Femur (tissue), 1 donor: Measurements from ENCODE around the gene SH3PXD2B.
"Not testable (repeated sequence)": the region's sequence is repeated elsewhere in the genome, so short reads cannot be mapped to it uniquely, and the experiment has no call there.

ENCODE experiments used
- DNase-seq: peaks from one replicate; pipeline ENCODE4 v3.0.0-alpha.2; 2017

SH3PXD2B gene

GRCh38 chr5:172362755-172363154 lies 91.6 kb downstream of the SH3PXD2B start:
- no peak for DNase-seq

DNA sequence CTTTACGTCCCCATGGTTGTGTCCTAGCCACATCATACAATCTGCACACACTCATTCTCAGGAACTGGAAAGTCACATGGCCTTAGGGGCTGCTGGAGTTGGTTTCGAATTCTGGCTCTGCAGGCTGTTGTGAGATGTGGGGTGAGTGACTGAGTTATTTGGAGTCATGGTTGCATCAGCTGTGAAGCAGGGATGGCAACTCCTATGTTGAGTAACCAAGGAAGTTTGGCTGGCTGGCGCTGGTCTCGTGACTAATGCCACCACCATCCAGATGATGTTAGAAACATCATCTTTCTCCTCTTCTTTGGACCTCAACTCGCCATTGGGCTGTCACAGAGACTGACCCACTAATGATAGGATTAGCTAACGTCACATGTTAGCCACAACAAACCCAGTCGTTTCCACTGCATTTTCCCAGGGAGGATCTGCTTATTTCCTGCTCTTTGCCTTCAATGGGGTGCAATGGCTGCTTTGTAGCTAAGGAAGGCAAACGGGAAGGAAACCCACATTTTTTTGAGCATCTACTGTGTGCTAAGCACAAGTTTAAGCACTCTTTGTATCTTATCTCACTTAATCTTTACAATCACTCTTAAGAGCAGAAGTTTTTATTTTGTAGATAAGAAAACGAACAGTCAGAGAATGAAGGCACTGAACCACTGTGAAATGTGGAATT lies 92.6 kb downstream of the SH3PXD2B start:
- DNase-seq: no peak

- no peak for DNase-seq
Observed at GRCh38 chr5:172358345-172358744, 96.0 kb downstream of the SH3PXD2B start.

- DNase-seq: no peak
Observed at GRCh38 chr5:172356527-172356926, 97.8 kb downstream of the SH3PXD2B start.

- DNase-seq: no peak
Observed at GRCh38 chr5:172356047-172356446, 98.3 kb downstream of the SH3PXD2B start.

DNA sequence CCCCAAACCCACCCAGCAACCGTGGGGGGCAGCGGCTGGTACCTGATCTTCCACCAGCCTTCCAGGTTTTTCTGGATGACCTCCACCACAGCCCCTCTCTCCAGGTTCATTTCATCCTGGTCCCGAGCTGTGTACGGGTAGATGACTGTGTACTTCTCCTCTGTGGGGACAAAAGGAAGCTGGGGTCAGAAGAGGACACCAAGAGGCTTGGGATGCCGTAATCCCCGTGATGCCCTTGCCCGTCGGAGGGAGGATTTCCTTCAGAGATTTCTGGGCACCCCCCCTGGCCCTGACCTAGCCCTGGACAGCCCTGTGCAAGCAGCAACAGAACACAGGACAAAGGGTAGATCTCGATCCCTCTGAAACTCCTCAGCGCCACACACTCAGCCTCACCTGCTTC lies 100.5 kb downstream of the SH3PXD2B start:
- no peak for DNase-seq

- DNase-seq: no peak
Observed at GRCh38 chr5:172353271-172353812, 101.0 kb downstream of the SH3PXD2B start.

DNA sequence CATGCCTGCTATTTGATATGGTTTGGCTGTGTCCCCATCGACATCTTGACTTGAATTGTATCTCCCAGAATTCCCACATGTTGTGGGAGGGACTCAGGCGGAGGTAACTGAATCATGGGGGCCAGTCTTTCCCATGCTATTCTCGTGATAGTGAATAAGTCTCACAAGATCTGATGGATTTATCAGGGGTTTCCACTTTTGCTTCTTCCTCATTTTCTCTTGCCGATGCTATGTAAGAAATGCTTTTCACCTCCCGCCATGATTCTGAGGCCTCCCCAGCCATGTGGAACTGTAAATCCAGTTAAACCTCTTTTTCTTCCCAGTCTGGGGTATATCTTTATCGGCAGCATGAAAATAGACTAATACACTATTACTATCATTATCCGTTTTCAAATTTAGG lies 101.8 kb downstream of the SH3PXD2B start:
- DNase-seq: not testable (repeated sequence)

DNA sequence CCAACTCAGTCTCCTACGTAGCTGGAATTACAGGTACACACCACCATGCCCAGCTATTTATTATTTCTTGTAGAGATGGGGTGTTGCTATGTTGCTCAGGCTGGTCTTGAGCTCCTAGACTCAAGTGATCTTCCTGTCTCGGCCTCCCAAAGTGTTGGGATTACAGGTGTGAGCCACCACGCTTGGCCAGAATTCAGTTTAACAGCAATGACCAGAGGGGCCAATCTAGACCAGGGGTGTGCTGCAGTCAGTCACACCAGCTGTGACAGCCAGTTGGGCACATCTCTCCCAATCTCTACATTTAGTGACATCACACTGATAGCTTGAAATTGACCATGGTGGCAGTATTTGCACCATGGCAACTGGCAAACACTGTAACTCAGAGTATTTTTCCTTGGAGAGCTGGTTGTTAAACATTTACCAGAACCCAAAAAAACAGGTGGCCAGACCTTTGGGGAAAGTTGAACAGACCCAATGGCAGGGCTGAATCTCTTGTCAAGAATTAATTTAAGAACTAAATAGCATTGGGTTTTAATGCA lies 103.0 kb downstream of the SH3PXD2B start:
- no peak for DNase-seq

- DNase-seq: no peak
Observed at GRCh38 chr5:172350212-172351181, 103.8 kb downstream of the SH3PXD2B start.

- not testable (repeated sequence) for DNase-seq
Observed at GRCh38 chr5:172348733-172349132, 105.6 kb downstream of the SH3PXD2B start.

- no peak for DNase-seq
Observed at GRCh38 chr5:172348084-172348483, 106.2 kb downstream of the SH3PXD2B start.

GRCh38 chr5:172347496-172348052 lies 106.8 kb downstream of the SH3PXD2B start:
- no peak for DNase-seq

DNA sequence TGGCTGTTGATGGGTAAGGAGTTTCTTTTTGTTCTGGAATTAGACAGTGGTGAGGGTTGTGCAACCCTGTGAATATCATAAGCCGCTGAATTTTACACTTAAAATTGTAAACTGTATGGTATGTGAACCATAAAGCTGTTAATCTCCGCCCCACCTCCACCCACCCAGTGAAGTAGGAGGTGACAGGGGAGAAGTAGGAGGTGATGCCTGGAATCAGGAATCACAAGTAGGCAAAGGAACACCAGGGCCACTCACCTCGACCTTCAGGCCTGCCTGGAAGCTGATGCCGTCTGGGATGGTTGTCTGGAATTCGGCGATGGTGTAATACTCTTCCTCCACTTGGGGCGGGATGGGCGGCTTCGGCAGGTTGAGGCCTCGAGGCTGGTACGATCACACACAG lies 108.4 kb downstream of the SH3PXD2B start:
- no peak for DNase-seq

GRCh38 chr5:172344855-172345409 lies 109.4 kb downstream of the SH3PXD2B start:
- no peak for DNase-seq

- no peak for DNase-seq
Observed at GRCh38 chr5:172343741-172344140, 110.6 kb downstream of the SH3PXD2B start.

DNA sequence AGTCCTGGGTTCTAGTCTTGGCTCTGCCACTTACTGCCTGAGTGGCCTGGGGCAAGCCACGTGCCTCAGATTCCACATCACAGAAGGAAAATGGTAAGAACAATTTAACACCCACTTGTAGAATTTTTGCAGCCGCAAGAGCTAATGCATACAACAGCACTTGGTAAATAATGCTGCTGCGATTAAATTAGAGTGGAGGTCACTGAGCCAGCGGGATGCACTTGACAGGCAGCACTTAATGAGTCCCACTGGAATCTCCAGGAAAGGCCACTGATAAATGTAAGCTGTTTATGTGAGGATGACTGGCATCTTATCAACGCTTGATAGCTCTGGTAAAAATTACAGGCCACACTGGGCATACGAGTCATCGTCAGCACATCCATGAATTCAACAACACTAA lies 111.4 kb downstream of the SH3PXD2B start:
- no peak for DNase-seq

GRCh38 chr5:172339264-172340180 lies 114.8 kb downstream of the SH3PXD2B start:
- DNase-seq: no peak

DNA sequence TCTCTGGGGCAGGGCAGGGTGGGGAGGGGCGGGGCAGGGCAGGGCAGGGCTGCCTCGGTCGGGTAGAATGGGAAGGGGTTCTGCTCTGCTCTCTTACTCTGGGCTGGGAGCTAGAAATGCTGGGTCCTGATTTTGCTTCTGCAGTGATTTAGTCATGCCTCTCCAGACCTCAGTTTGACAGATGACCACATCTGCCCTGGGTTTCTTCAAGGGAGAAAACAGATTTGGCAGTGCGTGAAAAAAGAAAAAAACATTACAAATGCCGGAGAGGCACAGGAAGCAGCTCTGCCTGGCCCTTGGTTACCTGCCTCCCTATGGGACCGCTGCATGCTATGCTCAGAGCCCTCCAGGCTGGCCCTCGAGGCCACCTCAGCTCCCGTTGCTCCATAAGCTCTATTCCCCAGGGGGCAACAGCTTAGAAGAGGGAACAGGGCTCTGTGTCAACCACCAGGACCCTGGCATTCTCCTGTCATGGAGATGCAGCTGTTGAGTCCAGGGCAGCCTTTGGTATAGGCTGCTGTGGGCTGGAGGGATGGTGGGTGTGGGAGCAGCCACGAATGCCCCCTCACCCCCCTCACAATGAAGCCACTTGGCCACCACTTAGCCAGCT lies 117.5 kb downstream of the SH3PXD2B start:
- no peak for DNase-seq

DNA sequence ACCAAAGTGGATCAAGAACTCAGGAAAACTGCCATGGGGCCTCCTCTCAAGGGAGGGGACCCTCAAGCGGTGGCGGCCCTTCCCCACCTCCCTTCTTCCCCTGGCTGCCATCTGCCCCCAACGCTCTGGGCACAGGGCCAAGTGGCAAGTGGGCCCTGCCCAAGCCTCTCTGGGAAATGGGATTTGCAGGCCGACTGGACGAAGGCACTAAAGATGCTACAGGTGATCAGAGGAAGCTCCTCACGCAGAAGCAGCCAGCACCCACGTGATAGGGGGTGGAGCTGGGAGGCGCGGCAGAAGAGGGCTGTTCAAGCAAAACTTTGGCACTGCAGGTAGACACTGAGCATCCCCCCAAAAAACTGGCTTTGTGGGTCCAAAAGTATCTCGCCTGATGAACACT lies 118.1 kb downstream of the SH3PXD2B start:
- DNase-seq: no peak

GRCh38 chr5:172335721-172336120 lies 118.6 kb downstream of the SH3PXD2B start:
- DNase-seq: no peak
